Mesothelial cell of epicardium (in vitro differentiated cells): Measurements from ENCODE around the gene SSUH2. TPM values are rescaled to one million over a fixed set of nuclear protein-coding genes. Genes with fewer than 3 reads are reported as not detected.

ENCODE experiments used
- DNase-seq, 2 experiments: peaks; one replicate each; pipeline ENCODE4 v3.0.0; 2021; ENCODE audit warnings: low spot score in 2 of 2; ENCODE audit not compliant: unreplicated experiment in 2 of 2
- H3K27ac Mint-ChIP-seq: 2 replicates; pipeline ENCODE4 v1.8.0; 2021; ENCODE audit warnings: mixed read lengths
- H3K27me3 Mint-ChIP-seq: 2 replicates; pipeline ENCODE4 v1.8.0; 2021; ENCODE audit warnings: low read depth, mixed read lengths
- H3K36me3 Mint-ChIP-seq: 2 replicates; pipeline ENCODE4 v1.8.0; 2021; ENCODE audit warnings: mixed read lengths
- H3K4me1 Mint-ChIP-seq: 2 replicates; pipeline ENCODE4 v1.8.0; 2021; ENCODE audit warnings: mixed read lengths
- H3K4me3 Mint-ChIP-seq: 2 replicates; pipeline ENCODE4 v1.8.0; 2021; ENCODE audit warnings: mild to moderate bottlenecking, moderate library complexity, mixed read lengths
- H3K9me3 Mint-ChIP-seq: 2 replicates; pipeline ENCODE4 v1.8.0; 2021; ENCODE audit warnings: mixed read lengths
- CTCF ChIP-seq: fragments of 200-600 bp; sonication (generic); IDR thresholded peaks from one replicate; pipeline ENCODE4 v1.5.0; 2021; ENCODE audit warnings: antibody characterized with exemption; ENCODE audit not compliant: unreplicated experiment
- total RNA-seq: library from RNA; stranded (reverse); gene quantifications from 3 replicates; pipeline ENCODE4 v1.2.1, GENCODE V29; 2021

SSUH2 gene
- total RNA-seq, 1 donor from 2014 or later = 1.3 TPM

- H3K36me3 Mint-ChIP-seq = no peaks in the 10 kb centered on the region
- no peaks in the 10 kb centered on the region for H3K9me3 Mint-ChIP-seq
- no peak overlapping the region for H3K27ac Mint-ChIP-seq
- TF ChIP-seq CTCF = no peak
- no peak for DNase-seq
- H3K4me3 Mint-ChIP-seq = no peak overlapping the region
- no peaks in the 10 kb centered on the region for H3K27me3 Mint-ChIP-seq
- peaks cover 23% of the 10 kb centered on the region for H3K4me1 Mint-ChIP-seq
Observed at GRCh38 chr3:8627201-8627940, 17.2 kb downstream of the SSUH2 start.

- DNase-seq = no peak
- no peak overlapping the region for H3K4me3 Mint-ChIP-seq
- no peak overlapping the region for H3K27ac Mint-ChIP-seq
- H3K9me3 Mint-ChIP-seq = no peaks in the 10 kb centered on the region
- H3K4me1 Mint-ChIP-seq = peaks cover 11% of the 10 kb centered on the region
- no peak for TF ChIP-seq CTCF
- no peaks in the 10 kb centered on the region for H3K27me3 Mint-ChIP-seq
- no peaks in the 10 kb centered on the region for H3K36me3 Mint-ChIP-seq
Observed at GRCh38 chr3:8625991-8626390, 18.6 kb downstream of the SSUH2 start.

GRCh38 chr3:8624612-8625011, 20.0 kb downstream of the SSUH2 start:
- peaks cover 11% of the 10 kb centered on the region for H3K4me1 Mint-ChIP-seq
- no peaks in the 10 kb centered on the region for H3K27me3 Mint-ChIP-seq
- no peak overlapping the region for H3K4me3 Mint-ChIP-seq
- peaks cover 4% of the 10 kb centered on the region for H3K9me3 Mint-ChIP-seq
- peaks cover 2% of the 10 kb centered on the region for H3K36me3 Mint-ChIP-seq
- no peak for TF ChIP-seq CTCF
- H3K27ac Mint-ChIP-seq = no peak overlapping the region
- DNase-seq = no peak

GRCh38 chr3:8623741-8624140, 20.9 kb downstream of the SSUH2 start:
- Mint-ChIP-seq H3K4me1 (peaks cover 11% of the 10 kb centered on the region), H3K9me3 (peaks cover 13% of the 10 kb centered on the region), H3K27ac (no peak overlapping the region), H3K27me3 (no peaks in the 10 kb centered on the region), H3K4me3 (no peak overlapping the region), H3K36me3 (peaks cover 2% of the 10 kb centered on the region)
- no peak for TF ChIP-seq CTCF
- DNase-seq = no peak

GRCh38 chr3:8622873-8623691, 21.5 kb downstream of the SSUH2 start:
- Mint-ChIP-seq H3K27ac (peak overlapping the region; percentile 69), H3K4me3 (peak overlapping the region; percentile 8), H3K4me1 (peaks cover 11% of the 10 kb centered on the region), H3K27me3 (no peaks in the 10 kb centered on the region), H3K36me3 (peaks cover 2% of the 10 kb centered on the region), H3K9me3 (peaks cover 13% of the 10 kb centered on the region)
- peak; percentile 60 to 81 for DNase-seq
- TF ChIP-seq CTCF = peak; percentile 85
